Keratinocyte (primary cell): ENCODE measurements around the gene SYT2. TPM values are rescaled to one million over a fixed set of nuclear protein-coding genes. Genes with fewer than 3 reads are reported as not detected.

Experiments
- DNase-seq: peaks from one replicate; pipeline ENCODE4 v3.0.0-alpha.2; 2011; ENCODE audit warnings: low read depth, missing footprints, low spot score
- FAIRE-seq: peaks from 2 replicates; lab custom pipeline; 2011; peaks lifted over from hg19 to GRCh38; lab: Jason Lieb, UNC
- H2AFZ ChIP-seq: 2 replicates; pipeline ENCODE4 v1.6.0; 2012; ENCODE audit warnings: low read length, control low read depth, inconsistent platforms; ENCODE audit not compliant: control insufficient read depth
- H3K27ac ChIP-seq: 2 replicates; pipeline ENCODE4 v1.5.1; 2011; ENCODE audit warnings: low read length; ENCODE audit not compliant: control insufficient read depth, insufficient read depth
- H3K27me3 ChIP-seq: 3 replicates; pipeline ENCODE4 v1.6.0; 2011; ENCODE audit warnings: low read length; ENCODE audit not compliant: control insufficient read depth, insufficient read depth; ENCODE audit errors: extremely low read depth
- H3K36me3 ChIP-seq, 2 experiments: 2 replicates in 1 of 2; 3 replicates in 1 of 2; pipeline ENCODE4 v1.5.1; 2011; ENCODE audit warnings: low read length in 2 of 2, mild to moderate bottlenecking in 1 of 2; ENCODE audit not compliant: control insufficient read depth in 2 of 2, insufficient read depth in 2 of 2; ENCODE audit errors: extremely low read depth in 1 of 2
- H3K4me1 ChIP-seq: 3 replicates; pipeline ENCODE4 v1.5.1; 2011; ENCODE audit warnings: low read length; ENCODE audit not compliant: control insufficient read depth, insufficient read depth; ENCODE audit errors: extremely low read depth
- H3K4me2 ChIP-seq: 3 replicates; pipeline ENCODE4 v1.6.0; 2011; ENCODE audit warnings: low read depth, low read length; ENCODE audit not compliant: control insufficient read depth, insufficient read depth; ENCODE audit errors: extremely low read depth
- H3K4me3 ChIP-seq, 3 experiments: fragments of 200-600 bp in 1 of 3; sonication (generic) in 1 of 3; 2 replicates in 2 of 3; 3 replicates in 1 of 3; pipeline ENCODE4 v1.5.1; 2011 to 2016; ENCODE audit warnings: low read length in 3 of 3, mild to moderate bottlenecking in 3 of 3, control low read depth in 2 of 3, inconsistent platforms in 1 of 3, low read depth in 1 of 3, mixed read lengths in 1 of 3, mixed run types in 1 of 3, moderate library complexity in 1 of 3; ENCODE audit not compliant: control insufficient read depth in 2 of 3, insufficient read depth in 2 of 3; ENCODE audit errors: extremely low read depth in 1 of 3
- H3K79me2 ChIP-seq: 2 replicates; pipeline ENCODE4 v1.6.0; 2012; ENCODE audit warnings: low read length; ENCODE audit not compliant: control insufficient read depth, insufficient read depth
- H3K9ac ChIP-seq: 3 replicates; pipeline ENCODE4 v1.6.0; 2011; ENCODE audit warnings: low read length; ENCODE audit not compliant: control insufficient read depth, insufficient read depth; ENCODE audit errors: extremely low read depth
- H3K9me1 ChIP-seq: 3 replicates; pipeline ENCODE4 v1.6.0; 2011; ENCODE audit warnings: low read length; ENCODE audit not compliant: control insufficient read depth, insufficient read depth; ENCODE audit errors: extremely low read depth
- H3K9me3 ChIP-seq: 2 replicates; pipeline ENCODE4 v1.5.1; 2012; ENCODE audit warnings: low read depth, low read length; ENCODE audit not compliant: control insufficient read depth
- H4K20me1 ChIP-seq: 3 replicates; pipeline ENCODE4 v1.6.0; 2011; ENCODE audit warnings: low read length; ENCODE audit not compliant: control insufficient read depth, insufficient read depth; ENCODE audit errors: extremely low read depth
- EZH2 ChIP-seq: IDR thresholded peaks from one replicate; pipeline ENCODE4 v1.6.1; 2012; ENCODE audit warnings: inconsistent platforms, mild to moderate bottlenecking, low read length, moderate library complexity
- dilution Hi-C: fragments of 300-500 bp; cut with MboI; formaldehyde crosslinking; loops from one replicate; pipeline ENCODE4 v1.7.0; 2020; ENCODE audit warnings: low sequenced_read_pairs; ENCODE audit not compliant: extremely low pct_ligation_motif_present
- polyA plus RNA-seq, 5 experiments: library from polyadenylated mRNA; depleted of rRNA in 3 of 5; stranded (reverse) in 3 of 5; stranded (forward) in 1 of 5; unstranded in 1 of 5; fragments of >200 nt; gene quantifications; 1 replicate in 1 of 5; 2 replicates in 3 of 5; 3 replicates in 1 of 5; pipeline versions ENCODE4 v1.2.1 to v1.2.3, GENCODE V29; 2011 to 2012; ENCODE audit warnings: missing spikeins in 2 of 5, low read depth in 1 of 5, low replicate concordance in 1 of 5
- TF ChIP-seq, protein P1 (sequence below), 3 experiments: IDR thresholded peaks in 1 of 3; conservative IDR thresholded peaks in 1 of 3; optimal IDR thresholded peaks in 1 of 3; 2 replicates in 2 of 3; 3 replicates in 1 of 3; pipeline versions ENCODE3 to v1.5.1; 2011; ENCODE audit warnings: low read length in 3 of 3, mild to moderate bottlenecking in 3 of 3, moderate library complexity in 2 of 3, control low read depth in 1 of 3, inconsistent platforms in 1 of 3; ENCODE audit not compliant: insufficient read depth in 2 of 3; ENCODE audit errors: extremely low read depth in 1 of 3

The SYT2 gene
- polyA plus RNA-seq, 1 donor (not counting 4 experiments of a cell fraction or from before 2014, with no cell fraction given) = not detected

DNA sequence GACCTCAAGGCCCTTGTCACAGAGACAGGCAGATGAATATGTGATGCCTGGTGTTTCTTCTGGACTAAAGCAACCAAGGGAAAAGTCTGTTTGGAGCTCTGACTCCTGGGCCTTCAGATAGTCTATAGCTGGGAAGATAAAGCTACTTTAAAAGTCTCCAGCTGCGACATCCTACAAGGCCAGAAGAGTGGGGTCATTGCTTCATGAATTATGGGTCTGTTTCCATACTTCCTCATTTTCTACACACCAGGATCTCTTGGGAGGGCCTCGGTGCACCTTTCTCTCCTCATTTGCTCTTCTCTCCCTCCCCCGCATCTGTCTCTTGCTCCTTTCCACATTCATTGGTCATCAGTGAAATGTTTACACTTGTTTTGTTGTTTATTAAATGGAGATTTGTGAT is 44.8 kb downstream of the SYT2 start:
- Histone ChIP-seq H3K79me2 (no peaks in the 10 kb centered on the region), H3K4me2 (no peak overlapping the region), H3K4me3 (no peak overlapping the region), H3K27me3 (no peaks in the 10 kb centered on the region), H4K20me1 (no peaks in the 10 kb centered on the region), H2AFZ (no peak overlapping the region), H3K9ac (no peak overlapping the region), H3K9me3 (no peaks in the 10 kb centered on the region), H3K4me1 (no peaks in the 10 kb centered on the region), H3K36me3 (no peaks in the 10 kb centered on the region), H3K9me1 (no peaks in the 10 kb centered on the region), H3K27ac (no peak overlapping the region)
- TF ChIP-seq, protein P1, sequence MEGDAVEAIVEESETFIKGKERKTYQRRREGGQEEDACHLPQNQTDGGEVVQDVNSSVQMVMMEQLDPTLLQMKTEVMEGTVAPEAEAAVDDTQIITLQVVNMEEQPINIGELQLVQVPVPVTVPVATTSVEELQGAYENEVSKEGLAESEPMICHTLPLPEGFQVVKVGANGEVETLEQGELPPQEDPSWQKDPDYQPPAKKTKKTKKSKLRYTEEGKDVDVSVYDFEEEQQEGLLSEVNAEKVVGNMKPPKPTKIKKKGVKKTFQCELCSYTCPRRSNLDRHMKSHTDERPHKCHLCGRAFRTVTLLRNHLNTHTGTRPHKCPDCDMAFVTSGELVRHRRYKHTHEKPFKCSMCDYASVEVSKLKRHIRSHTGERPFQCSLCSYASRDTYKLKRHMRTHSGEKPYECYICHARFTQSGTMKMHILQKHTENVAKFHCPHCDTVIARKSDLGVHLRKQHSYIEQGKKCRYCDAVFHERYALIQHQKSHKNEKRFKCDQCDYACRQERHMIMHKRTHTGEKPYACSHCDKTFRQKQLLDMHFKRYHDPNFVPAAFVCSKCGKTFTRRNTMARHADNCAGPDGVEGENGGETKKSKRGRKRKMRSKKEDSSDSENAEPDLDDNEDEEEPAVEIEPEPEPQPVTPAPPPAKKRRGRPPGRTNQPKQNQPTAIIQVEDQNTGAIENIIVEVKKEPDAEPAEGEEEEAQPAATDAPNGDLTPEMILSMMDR (optimal IDR thresholded peaks at IDR 0.05 in 1 of 3, IDR thresholded peaks at IDR 0.05 in 1 of 3, conservative IDR thresholded peaks at IDR 0.05 in 1 of 3; ENCODE audit: extremely low read depth in 1 of 3, insufficient read depth in 2 of 3, low read length in 3 of 3) = no peak
- TF ChIP-seq EZH2 = no peak
- DNase-seq (no peak), FAIRE-seq (no peak)
- dilution Hi-C loops = no loop called here

DNA sequence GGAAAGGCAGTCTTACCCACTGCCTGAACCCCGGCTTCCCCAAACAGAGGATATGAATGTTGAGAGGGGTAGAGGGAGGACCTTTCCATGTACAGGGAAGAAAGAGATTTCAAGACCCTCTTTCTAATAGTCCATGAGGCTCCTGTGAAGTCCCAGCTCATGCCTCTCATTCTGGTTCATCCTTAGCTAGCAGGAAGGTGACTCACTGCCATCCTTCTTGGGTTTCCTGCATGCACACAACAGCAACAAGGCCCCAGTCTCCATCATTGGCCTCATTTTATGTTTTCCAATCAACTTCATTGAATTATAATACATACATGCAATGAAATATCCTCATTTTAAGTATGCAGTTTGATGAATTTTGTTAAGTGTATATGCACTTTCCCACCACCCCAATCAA is 46.2 kb downstream of the SYT2 start:
- Histone ChIP-seq H3K9ac (no peak overlapping the region), H2AFZ (no peak overlapping the region), H3K79me2 (no peaks in the 10 kb centered on the region), H3K27ac (no peak overlapping the region), H3K27me3 (peaks cover 9% of the 10 kb centered on the region), H3K9me3 (no peaks in the 10 kb centered on the region), H3K36me3 (no peaks in the 10 kb centered on the region), H3K4me2 (no peak overlapping the region), H3K4me1 (no peaks in the 10 kb centered on the region), H3K9me1 (no peaks in the 10 kb centered on the region), H3K4me3 (no peak overlapping the region), H4K20me1 (no peaks in the 10 kb centered on the region)
- no peak for FAIRE-seq
- dilution Hi-C loops = no loop called here
- no peak for TF ChIP-seq EZH2
- TF ChIP-seq, protein P1 (optimal IDR thresholded peaks at IDR 0.05 in 1 of 3, IDR thresholded peaks at IDR 0.05 in 1 of 3, conservative IDR thresholded peaks at IDR 0.05 in 1 of 3; ENCODE audit: extremely low read depth in 1 of 3, insufficient read depth in 2 of 3, low read length in 3 of 3) = no peak
- no peak for DNase-seq
